ENCODE data around the gene ARRB2. TPM values are rescaled to one million over a fixed set of nuclear protein-coding genes. Genes with fewer than 3 reads are reported as not detected.
A peak's percentile ranks its signal among the peaks of the same experiment; 100 is the strongest.

The ARRB2 gene
- total RNA-seq, 1 donor from 2014 or later: 43.4 TPM

GRCh38 chr17:4722678-4723240 is 12.3 kb downstream of the ARRB2 start:
- Histone ChIP-seq H3K27me3 (no peaks in the 10 kb centered on the region), H3K27ac (no peak overlapping the region), H3K4me1 (peaks cover 0 to 3% of the 10 kb centered on the region in 2 donors), H3K9me3 (no peaks in the 10 kb centered on the region), H3K36me3 (peaks cover 0 to 11% of the 10 kb centered on the region in 2 donors), H3K4me3 (no peak overlapping the region)
- intact Hi-C loops (cut with DNase I): no loop called here
- no peak for TF ChIP-seq CTCF (IDR thresholded peaks at IDR 0.05)
- no peak for DNase-seq (ENCODE audit: low spot score in 2 of 2)

GRCh38 chr17:4724650-4725049 is 14.2 kb downstream of the ARRB2 start:
- no peak for DNase-seq (ENCODE audit: low spot score in 2 of 2)
- Histone ChIP-seq H3K27ac (no peak overlapping the region), H3K4me3 (no peak overlapping the region), H3K36me3 (no peaks in the 10 kb centered on the region), H3K4me1 (peaks cover 0 to 3% of the 10 kb centered on the region in 2 donors), H3K27me3 (no peaks in the 10 kb centered on the region), H3K9me3 (no peaks in the 10 kb centered on the region)
- intact Hi-C loops (cut with DNase I): no loop called here
- no peak for TF ChIP-seq CTCF (IDR thresholded peaks at IDR 0.05)

GRCh38 chr17:4725646-4726310 is 15.3 kb downstream of the ARRB2 start:
- TF ChIP-seq CTCF (IDR thresholded peaks at IDR 0.05): no peak
- no peaks in the 10 kb centered on the region for H3K27me3 ChIP-seq
- peaks cover 4 to 7% of the 10 kb centered on the region in 2 donors for H3K4me1 ChIP-seq
- no peaks in the 10 kb centered on the region for H3K9me3 ChIP-seq
- H3K27ac ChIP-seq: no peak overlapping the region
- no peaks in the 10 kb centered on the region for H3K36me3 ChIP-seq
- no peak for DNase-seq (ENCODE audit: low spot score in 2 of 2)
- intact Hi-C loops (cut with DNase I): no loop called here
- no peak overlapping the region for H3K4me3 ChIP-seq

GRCh38 chr17:4728124-4728523 is 17.7 kb downstream of the ARRB2 start:
- TF ChIP-seq CTCF (IDR thresholded peaks at IDR 0.05): no peak
- H3K9me3 ChIP-seq: no peaks in the 10 kb centered on the region
- no peak overlapping the region for H3K4me3 ChIP-seq
- no peak overlapping the region for H3K27ac ChIP-seq
- DNase-seq (ENCODE audit: low spot score in 2 of 2): no peak
- H3K36me3 ChIP-seq: peaks cover 0 to 3% of the 10 kb centered on the region in 2 donors
- H3K4me1 ChIP-seq: peaks cover 6 to 9% of the 10 kb centered on the region in 2 donors
- H3K27me3 ChIP-seq: no peaks in the 10 kb centered on the region
- intact Hi-C loops (cut with DNase I): no loop called here

- H3K9me3 ChIP-seq: no peaks in the 10 kb centered on the region
- intact Hi-C loops (cut with DNase I): loop anchor here (5.0 kb wide), 2 partner anchors 54 to 169 kb away; partner anchors contain the start of genes CHRNE, GLTPD2 and VMO1
- peaks cover 6 to 9% of the 10 kb centered on the region in 2 donors for H3K4me1 ChIP-seq
- H3K4me3 ChIP-seq: no peak overlapping the region
- H3K27ac ChIP-seq: peak overlapping the region; percentile 16 to 40
- H3K36me3 ChIP-seq: peaks cover 0 to 4% of the 10 kb centered on the region in 2 donors
- no peaks in the 10 kb centered on the region for H3K27me3 ChIP-seq
- TF ChIP-seq CTCF (IDR thresholded peaks at IDR 0.05): no peak
- no peak for DNase-seq (ENCODE audit: low spot score in 2 of 2)
Measured at GRCh38 chr17:4733073-4733531, 22.7 kb downstream of the ARRB2 start.
